ENCODE data around the gene COBL. TPM values are rescaled to one million over a fixed set of nuclear protein-coding genes. Genes with fewer than 3 reads are reported as not detected.
A peak's percentile ranks its signal among the peaks of the same experiment; 100 is the strongest.

COBL gene
- total RNA-seq, 1 experiment from 2014 or later: 0.39 TPM

DNA sequence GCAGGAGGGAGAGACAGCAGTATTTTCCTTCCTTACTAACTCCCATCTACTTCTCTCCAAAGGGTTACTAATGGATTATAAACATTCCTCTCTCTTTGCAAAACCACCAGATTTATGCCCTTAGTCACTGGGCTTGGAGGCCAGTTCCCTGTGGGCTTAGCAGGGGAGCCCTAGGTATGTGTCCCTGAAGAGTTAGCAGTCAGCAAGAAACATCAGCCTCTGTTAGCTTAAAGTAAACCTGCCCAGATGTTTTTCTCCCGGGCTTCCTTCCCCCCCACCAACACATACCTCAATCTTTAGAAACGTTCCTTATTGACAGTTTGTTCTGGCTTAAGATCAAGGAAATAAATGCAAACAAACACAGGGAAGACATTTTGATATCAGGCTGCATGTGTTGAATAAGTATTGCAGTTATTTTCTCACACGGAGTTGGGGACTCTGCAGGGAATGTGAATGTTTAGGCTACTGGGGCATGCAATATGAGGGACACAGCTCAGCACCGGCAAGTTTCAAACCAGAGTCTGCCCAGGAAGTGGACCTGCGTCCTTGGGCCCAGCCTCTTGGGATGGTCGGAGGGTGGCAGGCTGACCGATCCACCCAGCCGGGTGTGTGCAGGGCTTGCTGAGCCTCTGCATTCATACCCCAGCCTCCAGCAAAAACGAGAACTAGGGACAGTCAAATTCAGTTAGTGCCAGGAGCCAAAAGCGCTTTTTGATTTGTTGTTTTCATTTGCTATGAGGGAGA lies 281.9 kb downstream of the COBL start:
- ATAC-seq (peak; percentile 46; the same call in 1 of the 2 replicates), DNase-seq (ENCODE audit: low read depth, low spot score) (no peak)
- Histone ChIP-seq H3K36me3 (ENCODE audit: control insufficient read depth, insufficient read depth, low read length) (no peaks in the 10 kb centered on the region), H3K27ac (ENCODE audit: low read length) (no peak overlapping the region), H3K27me3 (ENCODE audit: control insufficient read depth, insufficient read depth, low read length) (peaks cover 4% of the 10 kb centered on the region), H3K4me1 (ENCODE audit: control insufficient read depth, insufficient read depth, low read length) (no peaks in the 10 kb centered on the region), H3K4me3 (ENCODE audit: low read depth in 2 of 2, low read length in 2 of 2) (peak overlapping the region in 1 of 2 experiments; percentile 9; a peak in 1 of 4 replicates), H3K9me3 (ENCODE audit: control insufficient read depth, insufficient read depth, low read depth, low read length) (no peaks in the 10 kb centered on the region)
- ChIA-PET POLR2A (no interaction called here), CTCF (interaction anchor here (0.6 kb wide), 1 partner anchor 27 kb away, joined by 3 read pairs; no protein-coding TSS in a partner anchor)
- no TSS peak for BruUV-seq (replicated peaks)
- intact Hi-C loops (cut with micrococcal nuclease; ENCODE audit: unreplicated experiment) (no loop called here), in situ Hi-C loops (cut with HindIII; ENCODE audit: low pct_unique_long_range_greater_than_20kb, low sequenced_read_pairs) (no loop called here)
- TF ChIP-seq SIN3A (IDR thresholded peaks at IDR 0.05; ENCODE audit: borderline replicate concordance, insufficient read depth, low read depth, low read length): no peak
- TF ChIP-seq TCF7L2 (IDR thresholded peaks at IDR 0.05; ENCODE audit: low read depth, low read length): no peak
- TF ChIP-seq, protein P1, sequence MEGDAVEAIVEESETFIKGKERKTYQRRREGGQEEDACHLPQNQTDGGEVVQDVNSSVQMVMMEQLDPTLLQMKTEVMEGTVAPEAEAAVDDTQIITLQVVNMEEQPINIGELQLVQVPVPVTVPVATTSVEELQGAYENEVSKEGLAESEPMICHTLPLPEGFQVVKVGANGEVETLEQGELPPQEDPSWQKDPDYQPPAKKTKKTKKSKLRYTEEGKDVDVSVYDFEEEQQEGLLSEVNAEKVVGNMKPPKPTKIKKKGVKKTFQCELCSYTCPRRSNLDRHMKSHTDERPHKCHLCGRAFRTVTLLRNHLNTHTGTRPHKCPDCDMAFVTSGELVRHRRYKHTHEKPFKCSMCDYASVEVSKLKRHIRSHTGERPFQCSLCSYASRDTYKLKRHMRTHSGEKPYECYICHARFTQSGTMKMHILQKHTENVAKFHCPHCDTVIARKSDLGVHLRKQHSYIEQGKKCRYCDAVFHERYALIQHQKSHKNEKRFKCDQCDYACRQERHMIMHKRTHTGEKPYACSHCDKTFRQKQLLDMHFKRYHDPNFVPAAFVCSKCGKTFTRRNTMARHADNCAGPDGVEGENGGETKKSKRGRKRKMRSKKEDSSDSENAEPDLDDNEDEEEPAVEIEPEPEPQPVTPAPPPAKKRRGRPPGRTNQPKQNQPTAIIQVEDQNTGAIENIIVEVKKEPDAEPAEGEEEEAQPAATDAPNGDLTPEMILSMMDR (IDR thresholded peaks at IDR 0.05): no peak
- TF ChIP-seq POLR2AphosphoS5 (IDR thresholded peaks at IDR 0.05; ENCODE audit: low read depth, low read length): no peak
- TF ChIP-seq, protein P2, sequence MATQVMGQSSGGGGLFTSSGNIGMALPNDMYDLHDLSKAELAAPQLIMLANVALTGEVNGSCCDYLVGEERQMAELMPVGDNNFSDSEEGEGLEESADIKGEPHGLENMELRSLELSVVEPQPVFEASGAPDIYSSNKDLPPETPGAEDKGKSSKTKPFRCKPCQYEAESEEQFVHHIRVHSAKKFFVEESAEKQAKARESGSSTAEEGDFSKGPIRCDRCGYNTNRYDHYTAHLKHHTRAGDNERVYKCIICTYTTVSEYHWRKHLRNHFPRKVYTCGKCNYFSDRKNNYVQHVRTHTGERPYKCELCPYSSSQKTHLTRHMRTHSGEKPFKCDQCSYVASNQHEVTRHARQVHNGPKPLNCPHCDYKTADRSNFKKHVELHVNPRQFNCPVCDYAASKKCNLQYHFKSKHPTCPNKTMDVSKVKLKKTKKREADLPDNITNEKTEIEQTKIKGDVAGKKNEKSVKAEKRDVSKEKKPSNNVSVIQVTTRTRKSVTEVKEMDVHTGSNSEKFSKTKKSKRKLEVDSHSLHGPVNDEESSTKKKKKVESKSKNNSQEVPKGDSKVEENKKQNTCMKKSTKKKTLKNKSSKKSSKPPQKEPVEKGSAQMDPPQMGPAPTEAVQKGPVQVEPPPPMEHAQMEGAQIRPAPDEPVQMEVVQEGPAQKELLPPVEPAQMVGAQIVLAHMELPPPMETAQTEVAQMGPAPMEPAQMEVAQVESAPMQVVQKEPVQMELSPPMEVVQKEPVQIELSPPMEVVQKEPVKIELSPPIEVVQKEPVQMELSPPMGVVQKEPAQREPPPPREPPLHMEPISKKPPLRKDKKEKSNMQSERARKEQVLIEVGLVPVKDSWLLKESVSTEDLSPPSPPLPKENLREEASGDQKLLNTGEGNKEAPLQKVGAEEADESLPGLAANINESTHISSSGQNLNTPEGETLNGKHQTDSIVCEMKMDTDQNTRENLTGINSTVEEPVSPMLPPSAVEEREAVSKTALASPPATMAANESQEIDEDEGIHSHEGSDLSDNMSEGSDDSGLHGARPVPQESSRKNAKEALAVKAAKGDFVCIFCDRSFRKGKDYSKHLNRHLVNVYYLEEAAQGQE (IDR thresholded peaks at IDR 0.05; ENCODE audit: insufficient read depth in 1 of 2, low read depth in 2 of 2, low read length in 1 of 2): no peak

DNA sequence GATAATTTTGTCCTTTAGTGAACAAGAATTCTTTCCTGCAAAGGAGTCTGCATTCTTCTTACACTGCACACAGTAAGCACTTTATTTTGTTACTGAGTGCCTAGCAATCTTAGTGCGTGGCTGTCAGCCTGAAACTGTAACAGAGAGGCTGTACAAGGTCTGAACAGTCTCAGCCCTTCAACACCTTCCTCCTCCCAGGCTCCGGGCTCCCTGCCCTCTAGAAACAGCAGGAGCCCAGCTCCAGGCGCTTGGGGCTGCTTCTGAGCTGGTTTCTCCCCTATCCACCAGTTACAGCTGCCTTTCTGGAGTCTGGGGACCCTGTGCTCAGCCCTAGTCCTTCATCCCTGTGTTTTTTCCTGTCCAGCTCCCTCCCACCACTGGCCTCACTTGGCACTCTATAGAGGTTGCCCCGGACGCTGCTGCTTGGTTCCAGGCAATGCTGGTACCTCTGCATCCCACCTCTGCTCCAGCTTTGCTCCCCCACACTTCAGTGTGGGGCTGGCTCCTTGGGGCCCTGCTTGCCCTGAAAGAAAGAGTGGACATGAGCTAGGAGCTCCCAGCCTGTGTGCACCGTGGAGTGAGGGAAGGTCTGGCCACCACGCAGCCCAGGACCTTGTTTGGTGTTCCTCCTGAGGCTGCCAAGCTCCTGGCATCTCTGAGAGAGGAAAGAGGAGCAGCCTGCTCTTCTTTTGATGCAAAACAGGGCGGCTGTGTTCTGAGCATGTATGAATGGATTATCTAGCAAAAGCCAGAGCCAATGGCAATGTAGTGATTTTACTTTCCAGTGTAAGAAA lies 282.7 kb downstream of the COBL start:
- Histone ChIP-seq H3K27ac (ENCODE audit: low read length) (no peak overlapping the region), H3K9me3 (ENCODE audit: control insufficient read depth, insufficient read depth, low read depth, low read length) (no peaks in the 10 kb centered on the region), H3K27me3 (ENCODE audit: control insufficient read depth, insufficient read depth, low read length) (peaks cover 4% of the 10 kb centered on the region), H3K4me3 (ENCODE audit: low read depth in 2 of 2, low read length in 2 of 2) (no peak overlapping the region), H3K36me3 (ENCODE audit: control insufficient read depth, insufficient read depth, low read length) (no peaks in the 10 kb centered on the region), H3K4me1 (ENCODE audit: control insufficient read depth, insufficient read depth, low read length) (no peaks in the 10 kb centered on the region)
- intact Hi-C loops (cut with micrococcal nuclease; ENCODE audit: unreplicated experiment): no loop called here
- in situ Hi-C loops (cut with HindIII; ENCODE audit: low pct_unique_long_range_greater_than_20kb, low sequenced_read_pairs): no loop called here
- DNase-seq (ENCODE audit: low read depth, low spot score) (no peak), ATAC-seq (peak; percentile 62)
- TF ChIP-seq TCF7L2 (IDR thresholded peaks at IDR 0.05; ENCODE audit: low read depth, low read length): no peak
- TF ChIP-seq, protein P1 (IDR thresholded peaks at IDR 0.05): no peak
- no peak for TF ChIP-seq POLR2AphosphoS5 (IDR thresholded peaks at IDR 0.05; ENCODE audit: low read depth, low read length)
- no peak for TF ChIP-seq SIN3A (IDR thresholded peaks at IDR 0.05; ENCODE audit: borderline replicate concordance, insufficient read depth, low read depth, low read length)
- TF ChIP-seq, protein P2 (IDR thresholded peaks at IDR 0.05; ENCODE audit: insufficient read depth in 1 of 2, low read depth in 2 of 2, low read length in 1 of 2): no peak
- no TSS peak for BruUV-seq (replicated peaks)
- CTCF ChIA-PET: interaction anchor here (0.6 kb wide), 1 partner anchor 28 kb away, joined by 3 read pairs; no protein-coding TSS in a partner anchor
- POLR2A ChIA-PET: no interaction called here
